Medulla oblongata (tissue), 1 donor: ENCODE results near the gene BDH1.

Experiments
- DNase-seq: peaks from one replicate; pipeline ENCODE4 v3.0.0-alpha.2; 2015; ENCODE audit errors: extremely low spot score

The BDH1 gene

GRCh38 chr3:197460639-197461038 lies 95.1 kb downstream of the BDH1 start:
- no peak for DNase-seq

DNA sequence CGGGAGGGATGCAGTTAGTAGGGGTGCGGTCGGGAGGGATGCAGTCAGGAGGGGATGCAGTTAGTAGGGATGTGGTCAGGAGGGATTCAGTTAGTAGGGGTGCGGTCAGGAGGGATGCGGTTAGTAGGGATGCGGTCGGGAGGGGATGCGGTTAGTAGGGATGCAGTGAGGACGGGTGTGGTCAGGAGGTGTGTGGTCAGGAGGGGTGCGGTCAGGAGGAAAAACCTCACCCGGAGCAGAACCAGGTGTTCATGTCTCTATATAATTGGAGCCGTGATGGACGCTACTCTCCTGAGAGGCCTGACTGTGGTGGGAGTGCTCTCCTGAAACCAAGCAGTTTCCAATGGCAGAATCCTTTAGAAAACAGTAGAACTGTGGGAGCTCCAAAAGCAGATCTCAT lies 95.8 kb downstream of the BDH1 start:
- no peak for DNase-seq
